SU-DHL-6 (cell line): ENCODE results near the gene SIRPD.

Experiments
- H2AFZ ChIP-seq: fragments of 200-600 bp; sonication (generic); 2 replicates; pipeline ENCODE4 v1.6.1; 2014; ENCODE audit warnings: low read depth, mild to moderate bottlenecking, moderate library complexity, mixed read lengths, antibody characterized with exemption, low read length; ENCODE audit not compliant: severe bottlenecking
- H3F3A ChIP-seq: fragments of 200-600 bp; shearing (Covaris generic); 2 replicates; pipeline ENCODE4 v1.6.0; 2016; ENCODE audit warnings: antibody characterized with exemption, mild to moderate bottlenecking; ENCODE audit not compliant: insufficient read depth
- H3K27ac ChIP-seq: fragments of 200-600 bp; sonication (generic); 2 replicates; pipeline ENCODE4 v1.5.1; 2016; ENCODE audit warnings: low read depth, mild to moderate bottlenecking, low read length, moderate library complexity, mixed read lengths
- H3K27me3 ChIP-seq: fragments of 200-600 bp; sonication (generic), shearing (Covaris generic); 2 replicates; pipeline ENCODE4 v1.6.0; 2014; ENCODE audit warnings: mild to moderate bottlenecking, low read length
- H3K36me3 ChIP-seq: fragments of 200-600 bp; sonication (generic); 2 replicates; pipeline ENCODE4 v1.6.1; 2014; ENCODE audit warnings: mild to moderate bottlenecking, low read length, mixed read lengths
- H3K4me2 ChIP-seq: fragments of 300-600, 200-600 bp; shearing (Covaris generic), sonication (generic); 2 replicates; pipeline ENCODE4 v1.6.0; 2014; ENCODE audit warnings: low read length, low read depth, mild to moderate bottlenecking; ENCODE audit not compliant: poor library complexity, severe bottlenecking
- H3K4me3 ChIP-seq: fragments of 200-600 bp; sonication (generic); 2 replicates; pipeline ENCODE4 v1.5.1; 2014; ENCODE audit warnings: antibody characterized with exemption, low read length, mild to moderate bottlenecking, mixed read lengths; ENCODE audit not compliant: insufficient read depth, poor library complexity, severe bottlenecking
- H3K79me2 ChIP-seq: fragments of 200-600 bp; sonication (generic); 2 replicates; pipeline ENCODE4 v1.6.1; 2014; ENCODE audit warnings: mild to moderate bottlenecking, low read length, moderate library complexity; ENCODE audit not compliant: insufficient read depth
- H3K9ac ChIP-seq: fragments of 200-600 bp; sonication (generic); 2 replicates; pipeline ENCODE4 v1.7.0; 2014; ENCODE audit warnings: mild to moderate bottlenecking, low read length
- H3K9me2 ChIP-seq: fragments of 200-600 bp; sonication (generic); replicated peaks from 2 replicates; pipeline ENCODE4 v1.6.1; 2014; ENCODE audit warnings: low read length; ENCODE audit not compliant: insufficient read depth
- H3K9me3 ChIP-seq: fragments of 200-600 bp; sonication (generic); 2 replicates; pipeline ENCODE4 v1.6.1; 2014; ENCODE audit warnings: low read length, mixed read lengths; ENCODE audit not compliant: insufficient read depth
- H4K20me1 ChIP-seq: fragments of 200-600 bp; sonication (generic); 2 replicates; pipeline ENCODE4 v1.6.1; 2014; ENCODE audit warnings: low read depth, mild to moderate bottlenecking, antibody characterized with exemption, low read length, moderate library complexity, mixed read lengths
- CTCF ChIP-seq: fragments of 200-600 bp; sonication (generic); IDR thresholded peaks from one replicate; pipeline ENCODE4 v1.5.1; 2017; ENCODE audit warnings: antibody characterized with exemption, mild to moderate bottlenecking, low read length, moderate library complexity; ENCODE audit not compliant: insufficient read depth, poor library complexity, severe bottlenecking
- EZH2phosphoT487 ChIP-seq: fragments of 200-600 bp; sonication (generic), shearing (Covaris generic); conservative IDR thresholded peaks from 2 replicates; pipeline ENCODE4 v1.6.1; 2018; ENCODE audit warnings: mild to moderate bottlenecking, antibody characterized with exemption, low read length, moderate library complexity, mixed read lengths

Gene SIRPD

GRCh38 chr20:1538655-1539054 is 18.9 kb downstream of the SIRPD start:
- no peaks in the 10 kb centered on the region for H3K79me2 ChIP-seq
- H3K4me3 ChIP-seq, result no peak overlapping the region
- H3F3A ChIP-seq, result no peaks in the 10 kb centered on the region
- H3K9ac ChIP-seq, result no peak overlapping the region
- H3K36me3 ChIP-seq, result no peaks in the 10 kb centered on the region
- no peaks in the 10 kb centered on the region for H4K20me1 ChIP-seq
- H2AFZ ChIP-seq, result no peak overlapping the region
- H3K9me3 ChIP-seq, result 0 out of 2 replicates have a peak, but pooled peaks cover 4% of the 10 kb centered on the region
- no peak overlapping the region for H3K4me2 ChIP-seq
- no peak for TF ChIP-seq CTCF
- TF ChIP-seq EZH2phosphoT487, result no peak
- no peaks in the 10 kb centered on the region for H3K9me2 ChIP-seq
- H3K27ac ChIP-seq, result no peak overlapping the region
- no peaks in the 10 kb centered on the region for H3K27me3 ChIP-seq

GRCh38 chr20:1537731-1538058 is 19.8 kb downstream of the SIRPD start:
- H3K4me2 ChIP-seq, result no peak overlapping the region
- no peak overlapping the region for H3K27ac ChIP-seq
- no peak overlapping the region for H2AFZ ChIP-seq

GRCh38 chr20:1536893-1537730 is 20.4 kb downstream of the SIRPD start:
- H2AFZ ChIP-seq, result no peak overlapping the region
- H3K9me3 ChIP-seq, result 0 out of 2 replicates have a peak, but pooled peaks cover 4% of the 10 kb centered on the region
- no peak overlapping the region for H3K9ac ChIP-seq
- TF ChIP-seq CTCF (no peak), EZH2phosphoT487 (no peak)
- H3K4me2 ChIP-seq, result no peak overlapping the region
- no peaks in the 10 kb centered on the region for H3K9me2 ChIP-seq
- H3F3A ChIP-seq, result no peaks in the 10 kb centered on the region
- no peak overlapping the region for H3K27ac ChIP-seq
- no peaks in the 10 kb centered on the region for H3K36me3 ChIP-seq
- H4K20me1 ChIP-seq, result no peaks in the 10 kb centered on the region
- H3K79me2 ChIP-seq, result no peaks in the 10 kb centered on the region
- no peaks in the 10 kb centered on the region for H3K27me3 ChIP-seq
- no peak overlapping the region for H3K4me3 ChIP-seq

More at GRCh38 chr20:1537731-1538058, 19.8 kb downstream of the SIRPD start:
- no peak for TF ChIP-seq CTCF
- Histone ChIP-seq H3K27me3 (no peaks in the 10 kb centered on the region), H3F3A (no peaks in the 10 kb centered on the region), H3K9me3 (0 out of 2 replicates have a peak, but pooled peaks cover 4% of the 10 kb centered on the region), H3K9me2 (no peaks in the 10 kb centered on the region), H3K36me3 (no peaks in the 10 kb centered on the region), H4K20me1 (no peaks in the 10 kb centered on the region), H3K9ac (no peak overlapping the region), H3K79me2 (no peaks in the 10 kb centered on the region), H3K4me3 (no peak overlapping the region)
